ENCODE measurements around the gene NHERF1. TPM values are rescaled to one million over a fixed set of nuclear protein-coding genes. Genes with fewer than 3 reads are reported as not detected.

The NHERF1 gene
- total and polyA plus RNA-seq, 2 of the 13 experiments (the other 11 are each of a cell fraction or from before 2014, with no cell fraction given): 169 to 269 TPM

GRCh38 chr17:74770498-74771318 lies 22.3 kb downstream of the NHERF1 start (continued):
- TF ChIP-seq ZNF710 (CRISPR knock-in tag; IDR thresholded peaks at IDR 0.05; ENCODE audit: borderline replicate concordance): no peak
- no peak for TF ChIP-seq ZNF597 (CRISPR knock-in tag; IDR thresholded peaks at IDR 0.05)
- TF ChIP-seq CBX2 (IDR thresholded peaks at IDR 0.05; ENCODE audit: low read depth, low read length): no peak
- TF ChIP-seq CBX2 (CRISPR knock-in tag; IDR thresholded peaks at IDR 0.05; ENCODE audit: low read depth): no peak
- peak; percentile 94; the same call in 1 of the 2 replicates for TF ChIP-seq FUBP1 (CRISPR knock-in tag; IDR thresholded peaks at IDR 0.05; ENCODE audit: borderline replicate concordance)
- TF ChIP-seq ZFP41 (CRISPR knock-in tag; IDR thresholded peaks at IDR 0.05; ENCODE audit: borderline replicate concordance): peak; percentile 78
- no peak for TF ChIP-seq ZMAT5 (CRISPR knock-in tag; IDR thresholded peaks at IDR 0.05; ENCODE audit: borderline replicate concordance, low read depth)
- TF ChIP-seq MEIS2 (CRISPR knock-in tag; IDR thresholded peaks at IDR 0.05): no peak
- no peak for TF ChIP-seq KMT2B (CRISPR knock-in tag; IDR thresholded peaks at IDR 0.05)
- peak; percentile 21; the same call in 1 of the 2 replicates for TF ChIP-seq KDM1A (CRISPR knock-in tag; IDR thresholded peaks at IDR 0.05)
- TF ChIP-seq MEIS1 (CRISPR knock-in tag; IDR thresholded peaks at IDR 0.05; ENCODE audit: borderline replicate concordance): no peak; the same call in 1 of the 2 replicates
- peak; percentile 41; the same call in 1 of the 2 replicates for TF ChIP-seq RELA (CRISPR knock-in tag; IDR thresholded peaks at IDR 0.05)
- TF ChIP-seq ZNF772 (CRISPR knock-in tag; IDR thresholded peaks at IDR 0.05): peak; percentile 64; the same call in 1 of the 2 replicates
- TF ChIP-seq JDP2 (CRISPR knock-in tag; IDR thresholded peaks at IDR 0.05; ENCODE audit: borderline replicate concordance): no peak
- TF ChIP-seq ZNF264 (CRISPR knock-in tag; IDR thresholded peaks at IDR 0.05): no peak
- no peak for TF ChIP-seq DBP (CRISPR knock-in tag; IDR thresholded peaks at IDR 0.05; ENCODE audit: not compliant biosample characterization)
- peak in 1 of 2 experiments; percentile 28; a peak in 1 of 4 replicates for TF ChIP-seq EP300 (IDR thresholded peaks at IDR 0.05; ENCODE audit: low read depth in 2 of 2, low read length in 2 of 2)
- 0 out of 2 replicates have a peak, but pooled peaks have one; percentile 13 for TF ChIP-seq EP300 (CRISPR knock-in tag; IDR thresholded peaks at IDR 0.05; ENCODE audit: borderline replicate concordance)
- TF ChIP-seq ZNF468 (CRISPR knock-in tag; IDR thresholded peaks at IDR 0.05): no peak
- TF ChIP-seq ZNF484 (CRISPR knock-in tag; IDR thresholded peaks at IDR 0.05; ENCODE audit: borderline replicate concordance, low read depth): peak; percentile 21; the same call in 1 of the 2 replicates
- no peak for TF ChIP-seq TBL1XR1 (IDR thresholded peaks at IDR 0.05; ENCODE audit: borderline replicate concordance, low read length, partially characterized antibody)
- 0 out of 2 replicates have a peak, but pooled peaks have one; percentile 17 for TF ChIP-seq GFI1 (CRISPR knock-in tag; IDR thresholded peaks at IDR 0.05; ENCODE audit: borderline replicate concordance)
- TF ChIP-seq ZNF569 (CRISPR knock-in tag; IDR thresholded peaks at IDR 0.05; ENCODE audit: borderline replicate concordance): 0 out of 2 replicates have a peak, but pooled peaks have one; percentile 24
